Measurements from ENCODE around the gene DNAL4.

Gene DNAL4

GRCh38 chr22:38786631-38787030 is 7.3 kb downstream of the DNAL4 start:
- no peak for DNase-seq (ENCODE audit: low read depth in 2 of 2)

- no peak for DNase-seq (ENCODE audit: low read depth in 2 of 2)
Observed at GRCh38 chr22:38784856-38785255, 9.1 kb downstream of the DNAL4 start.

GRCh38 chr22:38784035-38784434 is 9.9 kb downstream of the DNAL4 start:
- DNase-seq (ENCODE audit: low read depth in 2 of 2): no peak

GRCh38 chr22:38783095-38783615 is 10.8 kb downstream of the DNAL4 start:
- DNase-seq (ENCODE audit: low read depth in 2 of 2): no peak

- no peak for DNase-seq (ENCODE audit: low read depth in 2 of 2)
Observed at GRCh38 chr22:38782402-38783094, 11.4 kb downstream of the DNAL4 start.

GRCh38 chr22:38781033-38781432 is 12.9 kb downstream of the DNAL4 start:
- DNase-seq (ENCODE audit: low read depth in 2 of 2): no peak

- no peak for DNase-seq (ENCODE audit: low read depth in 2 of 2)
Observed at GRCh38 chr22:38777087-38777671, 16.8 kb downstream of the DNAL4 start.

- no peak for DNase-seq (ENCODE audit: low read depth in 2 of 2)
Observed at GRCh38 chr22:38776086-38776485, 17.9 kb downstream of the DNAL4 start.

- DNase-seq (ENCODE audit: low read depth in 2 of 2): no peak
Observed at GRCh38 chr22:38775656-38776055, 18.3 kb downstream of the DNAL4 start.

GRCh38 chr22:38774496-38775166 is 19.3 kb downstream of the DNAL4 start:
- no peak for DNase-seq (ENCODE audit: low read depth in 2 of 2)

GRCh38 chr22:38773363-38773946 is 20.5 kb downstream of the DNAL4 start:
- DNase-seq (ENCODE audit: low read depth in 2 of 2): no peak

- DNase-seq (ENCODE audit: low read depth in 2 of 2): no peak
Observed at GRCh38 chr22:38772623-38772873, 21.4 kb downstream of the DNAL4 start.

GRCh38 chr22:38770257-38770949 is 23.5 kb downstream of the DNAL4 start:
- no peak for DNase-seq (ENCODE audit: low read depth in 2 of 2)

GRCh38 chr22:38768036-38768435 is 25.9 kb downstream of the DNAL4 start:
- no peak for DNase-seq (ENCODE audit: low read depth in 2 of 2)

GRCh38 chr22:38767313-38767712 is 26.6 kb downstream of the DNAL4 start:
- DNase-seq (ENCODE audit: low read depth in 2 of 2): no peak

- no peak for DNase-seq (ENCODE audit: low read depth in 2 of 2)
Observed at GRCh38 chr22:38766076-38766777, 27.7 kb downstream of the DNAL4 start.

GRCh38 chr22:38762551-38762983 is 31.4 kb downstream of the DNAL4 start:
- no peak for DNase-seq (ENCODE audit: low read depth in 2 of 2)

- DNase-seq (ENCODE audit: low read depth in 2 of 2): no peak
Observed at GRCh38 chr22:38761202-38762162, 32.5 kb downstream of the DNAL4 start.

GRCh38 chr22:38760477-38761201 is 33.3 kb downstream of the DNAL4 start:
- DNase-seq (ENCODE audit: low read depth in 2 of 2): no peak

GRCh38 chr22:38759005-38759404 is 34.9 kb downstream of the DNAL4 start:
- DNase-seq (ENCODE audit: low read depth in 2 of 2): no peak

Measured in stimulated activated CD8-positive, alpha-beta memory T cell treated with anti-CD3 and anti-CD28 coated beads, Interleukin-15, amount 100 ng/mL, for 48 hours (primary cell).